GM12878 (cell line): ENCODE measurements around the gene HLA-DQA2.

Source experiments
- CEBPB ChIP-seq, 2 experiments: fragments of 150-350 bp in 1 of 2; IDR thresholded peaks; 2 replicates each; pipeline ENCODE4 v1.6.1; 2012 to 2014; ENCODE audit warnings: low read depth in 2 of 2, low read length in 2 of 2, borderline replicate concordance in 1 of 2, inconsistent platforms in 1 of 2
- POLR2A ChIP-seq: IDR thresholded peaks from 2 replicates; pipeline ENCODE4 v1.6.1; 2011; ENCODE audit warnings: low read depth, mild to moderate bottlenecking, low read length
- TF ChIP-seq, protein P1 (sequence below), 3 experiments: IDR thresholded peaks in 2 of 3; conservative IDR thresholded peaks in 1 of 3; 2 replicates each; pipeline ENCODE4 v1.5.1; 2011; ENCODE audit warnings: low read depth in 3 of 3, low read length in 3 of 3, mild to moderate bottlenecking in 3 of 3, control low read depth in 2 of 3, moderate library complexity in 2 of 3, inconsistent platforms in 1 of 3, mixed read lengths in 1 of 3; ENCODE audit not compliant: control insufficient read depth in 2 of 3, insufficient read depth in 1 of 3; ENCODE audit errors: extremely low read depth in 1 of 3

- TF ChIP-seq CEBPB (IDR thresholded peaks at IDR 0.05; ENCODE audit: borderline replicate concordance in 1 of 2, low read depth in 2 of 2, low read length in 2 of 2) (no peak), POLR2A (no peak)
- TF ChIP-seq, protein P1, sequence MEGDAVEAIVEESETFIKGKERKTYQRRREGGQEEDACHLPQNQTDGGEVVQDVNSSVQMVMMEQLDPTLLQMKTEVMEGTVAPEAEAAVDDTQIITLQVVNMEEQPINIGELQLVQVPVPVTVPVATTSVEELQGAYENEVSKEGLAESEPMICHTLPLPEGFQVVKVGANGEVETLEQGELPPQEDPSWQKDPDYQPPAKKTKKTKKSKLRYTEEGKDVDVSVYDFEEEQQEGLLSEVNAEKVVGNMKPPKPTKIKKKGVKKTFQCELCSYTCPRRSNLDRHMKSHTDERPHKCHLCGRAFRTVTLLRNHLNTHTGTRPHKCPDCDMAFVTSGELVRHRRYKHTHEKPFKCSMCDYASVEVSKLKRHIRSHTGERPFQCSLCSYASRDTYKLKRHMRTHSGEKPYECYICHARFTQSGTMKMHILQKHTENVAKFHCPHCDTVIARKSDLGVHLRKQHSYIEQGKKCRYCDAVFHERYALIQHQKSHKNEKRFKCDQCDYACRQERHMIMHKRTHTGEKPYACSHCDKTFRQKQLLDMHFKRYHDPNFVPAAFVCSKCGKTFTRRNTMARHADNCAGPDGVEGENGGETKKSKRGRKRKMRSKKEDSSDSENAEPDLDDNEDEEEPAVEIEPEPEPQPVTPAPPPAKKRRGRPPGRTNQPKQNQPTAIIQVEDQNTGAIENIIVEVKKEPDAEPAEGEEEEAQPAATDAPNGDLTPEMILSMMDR (IDR thresholded peaks at IDR 0.05 in 2 of 3, conservative IDR thresholded peaks at IDR 0.05 in 1 of 3; ENCODE audit: control insufficient read depth in 2 of 3, extremely low read depth in 1 of 3, insufficient read depth in 1 of 3, low read depth in 3 of 3, low read length in 3 of 3) = no peak
Observed at GRCh38 chr6:32772656-32773055, 31.5 kb downstream of the HLA-DQA2 start.
